Activated CD4-positive, alpha-beta T cell treated with anti-CD3 and anti-CD28 coated beads, Interleukin-2, amount 50 U/mL, for 4 hours (primary cell): ENCODE results near the gene ABHD12B.
"Not testable (repeated sequence)": the region's sequence is repeated elsewhere in the genome, so short reads cannot be mapped to it uniquely, and the experiment has no call there.

ENCODE experiments used
- DNase-seq, 2 experiments: peaks; one replicate each; pipeline ENCODE4 v3.0.0-alpha.2; 2020

Gene ABHD12B

DNA sequence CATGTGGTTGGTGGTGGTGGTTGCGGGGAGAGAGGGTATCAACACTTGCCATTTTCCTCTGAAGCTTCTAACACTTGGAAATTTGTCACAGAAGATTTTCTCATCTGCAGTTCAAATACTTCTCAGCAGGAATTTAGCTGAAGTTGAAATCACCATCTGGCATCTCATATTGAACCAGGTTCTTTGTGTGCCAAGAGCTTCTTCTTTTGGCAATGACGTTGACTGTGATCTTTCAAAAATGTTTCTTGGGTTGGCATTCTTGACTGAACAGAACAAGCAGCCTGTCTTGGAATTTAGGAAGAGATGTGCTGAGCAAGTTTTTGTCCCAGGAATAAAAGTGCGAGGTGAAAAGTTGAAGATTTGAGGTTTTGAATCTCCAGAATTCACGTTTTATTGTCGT lies 32.2 kb upstream of the ABHD12B start:
- no peak for DNase-seq

DNA sequence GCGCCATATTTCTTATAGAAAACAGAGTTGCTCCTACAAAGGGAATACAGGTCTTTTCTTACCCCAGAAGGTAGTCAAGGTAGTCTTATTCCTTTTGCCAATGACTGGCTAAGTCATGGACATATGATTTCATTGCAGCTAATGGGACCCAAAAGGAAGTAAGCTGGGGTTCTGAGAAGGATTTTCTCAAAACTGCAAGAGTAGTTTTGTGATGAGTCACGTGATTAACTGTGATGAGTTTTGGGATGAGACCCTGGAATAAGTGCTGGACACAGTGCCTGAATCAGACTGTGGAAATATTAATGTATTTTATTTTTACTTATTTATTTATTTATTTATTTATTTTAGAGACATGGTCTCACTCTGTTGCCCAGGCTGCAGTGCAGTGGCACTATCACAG lies 27.5 kb upstream of the ABHD12B start:
- no peak for DNase-seq

DNA sequence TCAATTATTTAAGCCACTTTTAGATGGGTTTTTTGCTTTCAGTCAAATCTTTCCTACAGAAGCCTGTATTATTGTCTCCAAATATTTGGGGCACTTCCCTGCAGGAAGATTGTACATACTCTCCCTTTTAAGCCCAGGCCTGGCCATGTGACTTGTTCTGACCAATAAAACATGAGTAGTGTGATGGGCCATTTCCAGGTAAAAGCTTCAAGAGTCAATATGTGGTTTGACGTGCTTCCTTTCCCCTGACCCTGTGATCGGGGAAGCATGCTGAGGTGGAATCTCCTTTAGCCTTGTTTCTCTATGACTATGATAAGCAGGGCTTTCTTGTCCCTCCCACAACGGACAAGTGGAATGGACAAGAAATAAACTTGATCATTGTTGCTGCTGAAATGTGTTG lies 26.7 kb upstream of the ABHD12B start:
- no peak for DNase-seq

DNA sequence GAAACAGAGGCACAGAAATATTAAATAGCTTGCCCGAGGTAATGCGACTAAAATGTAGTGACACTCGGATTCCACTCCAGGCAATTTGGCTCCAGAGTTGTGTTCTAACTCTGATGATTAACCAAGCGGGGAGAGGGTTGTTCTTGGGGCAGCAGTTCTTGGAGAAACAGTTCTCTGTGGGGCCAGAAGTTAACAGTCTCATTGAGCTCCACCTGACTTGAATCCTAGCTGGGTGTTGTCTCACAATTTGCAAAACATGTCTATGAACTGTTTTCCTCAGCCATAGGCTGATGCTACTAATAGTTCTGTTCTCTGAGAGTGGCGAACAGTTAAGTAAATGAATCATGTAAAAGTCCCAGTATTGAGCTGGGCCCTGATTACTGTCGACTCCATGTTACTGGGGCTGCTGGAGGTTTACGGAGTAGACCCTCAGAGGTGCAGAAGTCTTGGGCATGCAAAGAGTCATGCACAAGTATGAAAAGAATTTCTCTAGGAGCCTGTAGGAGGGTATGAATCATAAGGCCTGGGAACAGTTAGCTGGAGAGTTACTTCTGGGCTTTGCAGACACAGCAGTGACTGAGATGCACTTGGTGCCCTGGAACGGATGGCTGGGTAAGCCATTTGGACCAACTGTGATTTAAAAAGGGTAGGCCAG lies 25.5 kb upstream of the ABHD12B start:
- DNase-seq: no peak

DNA sequence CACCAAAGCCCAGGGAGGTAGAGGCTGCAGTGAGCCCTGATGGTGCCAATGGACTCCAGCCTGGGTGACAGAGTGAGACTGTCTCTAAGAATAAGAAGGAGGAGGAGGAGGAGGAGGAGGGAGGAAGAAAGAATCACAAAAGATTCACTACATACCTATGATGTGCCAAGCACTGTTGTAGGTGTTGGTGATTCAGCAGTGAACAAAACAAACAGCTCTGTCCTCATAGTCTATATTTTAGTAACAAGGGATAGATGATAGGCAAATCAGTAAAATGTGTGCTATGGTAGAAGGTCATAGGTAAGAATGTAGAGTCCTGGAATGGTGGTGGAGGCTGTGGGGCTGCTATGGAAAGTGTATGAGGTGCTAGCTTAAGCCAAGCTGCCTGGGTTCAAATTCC lies 18.0 kb upstream of the ABHD12B start:
- no peak for DNase-seq

DNA sequence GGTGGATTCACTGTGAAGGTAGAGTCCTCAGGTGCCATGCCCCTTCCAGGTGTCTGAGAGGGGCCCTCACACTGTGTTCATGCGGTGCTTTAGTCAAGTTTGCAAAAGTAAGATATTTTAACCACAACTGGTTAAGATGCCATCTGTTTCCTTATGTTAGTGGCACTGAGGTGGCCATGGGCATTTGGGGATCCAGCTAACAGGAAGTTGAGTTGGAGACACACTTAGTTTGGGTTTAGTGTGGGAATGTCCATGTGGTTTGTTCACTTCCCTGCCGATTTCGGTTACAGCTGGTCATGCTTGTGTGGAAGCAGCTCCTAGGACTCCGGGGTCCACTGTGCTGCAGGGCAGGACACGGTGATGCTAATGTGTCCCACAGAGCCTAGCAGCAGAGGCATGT lies 17.3 kb upstream of the ABHD12B start:
- DNase-seq: no peak

DNA sequence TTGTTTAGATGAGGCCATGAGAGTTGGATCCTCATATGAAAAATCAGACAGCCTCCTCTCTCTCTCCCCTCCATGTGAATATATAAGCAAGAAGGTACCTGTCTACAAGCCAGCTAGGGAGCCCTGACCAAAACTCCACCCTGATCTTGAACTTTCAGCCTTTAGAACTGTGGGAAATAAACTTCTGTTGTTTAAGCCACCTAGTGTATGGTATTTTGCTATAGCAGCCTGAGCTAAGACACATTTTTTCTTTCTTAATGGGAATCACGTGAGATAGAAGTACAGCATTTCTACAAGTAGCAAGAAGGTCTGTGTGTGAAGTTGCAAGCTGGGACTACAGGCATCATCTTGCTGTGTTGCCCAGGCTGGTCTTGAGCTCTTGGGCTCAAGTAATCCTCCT lies 16.3 kb upstream of the ABHD12B start:
- no peak for DNase-seq

DNA sequence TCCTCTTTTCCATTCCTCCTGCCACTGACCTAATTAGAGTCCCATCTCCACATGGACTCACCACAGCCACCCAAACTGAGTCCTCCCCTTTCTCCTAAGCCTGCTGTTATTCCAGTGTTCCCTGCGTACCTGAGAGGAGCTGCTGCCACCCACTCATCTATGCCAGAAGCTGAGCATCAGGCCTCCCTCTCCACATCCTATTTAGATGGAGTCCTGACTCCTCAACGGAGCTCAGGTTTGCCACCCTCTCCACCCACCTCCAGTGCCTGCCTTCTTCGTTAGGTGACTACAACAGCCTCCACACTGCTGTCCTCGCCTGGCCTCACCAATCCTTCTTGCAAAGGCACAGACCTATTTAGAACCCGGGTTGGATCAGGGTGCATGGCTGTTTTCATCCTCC lies 15.2 kb upstream of the ABHD12B start:
- DNase-seq: no peak

DNA sequence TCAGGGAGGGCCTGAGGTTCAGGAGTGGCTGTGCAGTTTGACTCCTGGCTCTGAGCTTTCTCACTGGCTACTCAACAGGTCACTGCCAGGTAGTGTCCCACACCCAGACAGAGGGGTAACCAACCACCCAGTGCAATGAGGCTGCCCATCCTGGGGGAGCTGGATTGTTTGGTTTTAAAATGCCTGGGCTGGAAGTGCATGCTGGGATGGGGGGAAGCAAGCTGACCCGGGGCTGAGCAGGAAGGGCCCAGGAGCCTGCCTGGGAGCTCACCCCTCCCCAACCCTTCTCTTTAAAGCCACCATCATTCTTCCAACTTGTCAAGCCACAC lies 12.6 kb upstream of the ABHD12B start:
- DNase-seq: no peak

DNA sequence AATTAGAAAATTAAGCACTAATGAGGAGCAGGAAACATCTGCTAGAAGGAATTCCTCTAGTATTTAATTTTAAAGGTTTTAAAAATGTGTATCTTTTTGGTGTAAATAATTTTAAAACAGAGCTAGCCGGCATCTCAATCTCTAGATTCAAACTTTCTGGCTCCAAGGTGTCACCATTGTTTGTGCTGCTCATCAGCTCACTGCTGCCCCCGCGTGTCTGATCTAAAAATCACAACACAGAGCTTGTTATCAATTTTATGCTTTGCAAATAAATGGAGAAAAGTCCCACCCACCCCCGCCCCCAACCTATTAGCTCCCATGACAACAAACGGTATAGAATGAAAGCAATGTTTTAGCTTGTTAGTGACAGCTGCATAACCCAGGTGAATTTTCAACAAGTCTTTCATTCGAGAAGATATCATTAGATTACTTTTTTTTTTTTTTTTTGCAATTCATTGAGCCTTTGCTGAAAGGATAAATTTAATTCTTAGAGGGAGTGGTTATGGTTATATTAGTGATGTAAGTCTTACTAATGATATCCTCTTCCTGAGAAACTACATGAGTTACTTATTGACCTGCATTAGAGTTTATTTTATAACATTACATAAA lies 11.3 kb upstream of the ABHD12B start:
- DNase-seq: peak; percentile 90 to 94

DNA sequence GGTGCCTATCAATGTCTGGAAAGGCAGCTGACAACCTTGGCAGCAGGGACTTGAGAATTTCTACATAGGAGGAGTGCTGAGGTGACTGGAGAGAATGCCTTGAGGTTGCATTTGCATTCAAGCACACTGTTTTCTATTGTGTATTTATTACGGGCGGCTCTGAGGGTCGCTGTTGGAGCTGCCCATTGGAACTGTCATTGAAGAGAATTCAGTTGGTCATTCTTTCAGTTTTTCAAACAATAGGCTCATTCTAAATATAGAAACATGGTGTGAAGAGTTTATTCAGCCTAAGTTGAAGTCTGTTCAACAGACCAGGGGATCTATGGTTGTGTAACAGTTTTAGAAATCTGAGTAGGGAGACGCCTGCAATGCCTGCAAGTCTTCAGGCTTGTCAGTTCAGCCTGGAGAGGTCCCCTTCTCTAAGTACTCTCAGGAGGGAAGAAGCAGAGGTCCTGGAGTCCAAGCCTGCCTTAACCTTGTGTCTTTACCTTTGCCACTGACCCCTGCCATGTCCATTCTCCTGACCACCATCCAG lies 9.8 kb upstream of the ABHD12B start:
- no peak for DNase-seq

DNA sequence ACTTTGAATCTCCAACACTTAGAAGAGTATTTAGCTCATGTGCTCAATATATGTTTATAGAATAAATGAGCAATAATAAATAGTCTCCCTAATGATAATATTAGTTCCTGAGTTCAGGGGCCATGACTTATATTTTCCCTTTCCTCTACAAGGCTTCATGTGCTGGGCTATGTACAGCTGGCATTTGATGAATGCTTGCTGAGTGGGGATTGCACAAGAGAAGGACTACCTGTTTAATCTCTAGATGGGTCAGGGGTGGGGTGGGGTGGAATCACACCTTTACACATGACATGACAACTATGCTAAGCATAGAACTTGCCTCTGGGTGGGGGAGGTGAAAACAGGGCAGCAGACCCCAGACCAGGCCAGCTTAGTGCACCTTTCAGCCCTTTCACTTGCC lies 7.6 kb upstream of the ABHD12B start:
- no peak for DNase-seq

DNA sequence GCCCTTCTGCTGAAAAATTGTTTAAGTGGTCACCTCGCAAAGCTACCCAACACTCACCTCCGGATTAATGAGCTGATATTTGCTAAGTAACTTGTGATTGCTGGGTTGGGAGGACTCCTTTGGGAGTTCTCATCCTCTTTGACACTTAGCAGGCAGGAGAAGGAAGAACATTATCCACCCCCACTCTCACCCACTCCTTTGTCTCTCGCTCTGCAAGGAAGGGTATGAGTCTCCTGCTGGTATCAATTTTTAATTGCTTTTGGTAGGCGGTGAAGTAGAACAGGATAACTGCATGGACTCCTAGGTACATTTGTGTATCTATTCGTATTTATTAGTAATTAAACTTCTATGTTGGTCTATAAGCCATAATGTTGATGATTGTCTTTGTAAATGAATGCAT lies 6.9 kb upstream of the ABHD12B start:
- no peak for DNase-seq

DNA sequence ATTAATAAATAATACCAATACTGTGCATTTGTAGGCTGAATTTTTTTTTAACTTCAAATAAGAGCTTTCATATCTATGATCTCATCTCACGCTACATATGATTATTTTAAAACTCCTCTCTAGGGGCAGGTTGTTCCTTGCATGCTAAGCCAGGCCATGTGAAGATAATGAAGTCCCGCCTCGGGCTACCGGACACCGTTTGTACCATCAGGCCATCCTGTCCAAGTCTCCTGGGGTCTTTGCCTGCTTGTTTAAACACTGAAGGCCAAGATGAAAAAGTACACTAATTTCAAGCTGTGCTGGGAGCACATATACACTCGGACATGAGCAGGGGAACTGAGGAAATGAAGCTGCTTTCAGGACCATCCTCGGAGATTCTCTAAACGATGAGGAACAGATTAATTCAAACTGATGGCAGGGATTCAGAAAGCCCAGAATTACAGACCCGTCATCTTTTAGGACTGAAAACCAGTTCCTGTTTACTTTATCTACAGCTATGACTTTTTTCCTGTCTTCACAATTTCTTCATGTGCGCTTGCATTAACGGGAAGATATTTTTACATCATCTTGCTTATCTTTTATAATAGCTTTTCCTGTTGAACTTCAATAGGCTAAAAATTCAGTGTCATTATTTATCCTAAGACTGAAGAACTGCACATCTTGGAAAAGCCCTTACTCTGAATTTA lies 6.3 kb upstream of the ABHD12B start:
- no peak for DNase-seq

DNA sequence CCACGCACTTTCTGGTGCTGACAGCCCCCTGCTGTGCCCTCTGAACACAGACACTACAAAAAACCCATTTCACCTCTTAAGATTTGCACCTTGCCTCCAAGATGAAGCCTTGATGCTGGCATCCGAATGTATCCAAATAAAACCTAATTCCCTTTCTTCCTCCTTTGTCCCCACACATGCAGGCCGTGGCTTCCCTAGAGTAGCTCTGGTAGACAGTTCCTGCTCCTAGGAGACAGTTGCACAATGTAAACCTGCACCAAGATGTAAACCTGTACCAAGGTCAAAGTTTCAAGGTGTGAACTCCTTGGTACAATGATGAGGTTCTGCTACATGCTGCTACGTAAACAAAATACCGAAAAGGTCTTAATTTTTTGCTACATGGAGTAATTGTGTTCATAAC lies 625 bp upstream of the ABHD12B start:
- no peak for DNase-seq

DNA sequence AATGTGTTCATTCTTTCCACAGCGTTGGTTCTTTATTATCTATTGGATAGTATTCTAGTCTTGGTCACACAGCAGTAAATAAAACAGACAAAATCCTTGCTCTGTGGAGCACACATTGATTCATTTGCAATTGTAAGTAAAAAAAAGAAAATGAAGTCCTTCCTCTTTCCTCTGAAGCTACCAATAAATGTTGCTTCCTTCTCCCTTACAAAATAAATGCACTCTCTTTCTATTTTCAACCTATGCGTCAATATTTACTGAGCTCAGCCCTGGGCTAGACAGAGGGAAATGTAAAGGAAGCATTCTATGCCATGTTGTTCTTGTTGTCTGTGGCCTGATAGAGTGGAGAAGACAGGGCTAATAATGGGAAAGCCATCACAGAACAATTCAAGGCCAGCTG lies 2.9 kb downstream of the ABHD12B start:
- DNase-seq: no peak

DNA sequence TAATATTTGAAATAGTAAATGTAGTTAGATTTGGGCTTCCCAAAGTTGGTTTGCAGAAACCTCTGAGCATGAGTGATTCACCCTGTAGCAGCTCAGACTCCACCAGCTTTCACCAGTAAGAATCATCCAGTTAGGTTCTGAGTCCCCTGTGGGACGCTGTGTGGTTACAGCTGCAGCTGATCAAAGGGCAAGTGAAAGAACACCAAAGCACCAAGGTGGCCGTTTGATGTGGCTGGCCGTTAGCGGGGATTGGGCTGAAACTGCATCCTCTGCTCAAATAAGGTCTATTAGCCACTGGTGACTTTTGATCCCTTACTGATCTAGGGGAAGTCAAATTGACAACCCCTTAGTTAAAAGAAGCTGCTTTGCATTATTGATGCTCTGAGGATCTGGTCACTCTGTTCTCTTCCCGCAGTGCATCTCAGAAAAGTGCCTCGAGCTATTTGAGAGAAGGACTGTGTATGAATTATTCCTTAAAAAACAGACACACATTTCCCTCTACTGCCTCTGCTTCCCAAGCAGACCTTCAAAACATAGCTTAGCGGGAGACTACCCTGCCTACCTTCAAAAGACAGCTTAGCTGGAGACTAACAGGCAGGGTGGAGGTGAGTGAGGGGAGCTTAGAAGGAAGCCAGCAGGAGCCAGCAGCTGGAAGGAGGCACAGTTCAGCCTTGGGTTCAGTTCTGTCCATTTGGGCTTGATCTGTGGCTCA lies 3.7 kb downstream of the ABHD12B start:
- peak; percentile 33 for DNase-seq

DNA sequence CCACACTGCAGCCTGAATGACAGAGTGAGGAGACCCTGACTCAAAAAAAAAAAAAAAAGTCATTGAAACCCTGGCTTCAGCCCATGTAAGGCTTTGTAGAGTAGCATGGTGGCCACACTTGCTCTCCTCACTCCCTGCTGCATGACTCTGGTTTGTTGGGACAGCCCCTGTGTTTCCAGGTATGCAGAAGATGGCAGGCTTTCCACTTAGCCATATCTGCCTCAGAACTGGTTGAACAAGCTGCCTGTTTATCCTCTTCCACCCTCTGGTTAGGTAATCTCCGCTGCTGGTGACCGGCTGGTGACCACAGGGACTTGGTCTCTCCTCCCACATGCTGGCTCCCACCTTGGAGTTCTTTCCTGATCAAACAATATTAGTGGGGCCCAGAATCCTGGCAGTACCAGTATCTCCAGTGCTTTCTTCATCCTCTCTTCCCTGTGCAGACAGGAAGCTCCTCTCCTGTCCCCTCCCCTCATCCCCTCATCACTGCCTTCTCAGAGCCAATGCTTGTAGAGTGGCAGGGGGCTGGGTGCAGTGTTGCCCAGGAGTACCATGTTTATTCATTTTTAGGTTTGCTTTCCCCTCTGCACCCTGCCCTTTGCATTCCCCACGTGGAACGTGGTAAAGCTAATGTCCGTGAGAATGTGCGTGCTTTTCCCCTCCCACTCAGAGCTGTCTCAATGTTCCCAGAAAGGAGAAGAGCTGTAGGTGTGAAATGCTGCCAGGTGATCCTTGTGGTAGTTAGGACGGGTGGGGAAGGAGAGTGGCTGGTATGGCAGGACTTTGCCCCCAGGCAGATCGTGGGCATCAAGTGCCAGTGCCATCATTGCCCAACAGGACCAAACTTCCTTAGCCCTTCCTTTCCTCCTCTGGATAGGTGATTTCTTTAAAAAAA lies 11.3 kb downstream of the ABHD12B start:
- DNase-seq: no peak

DNA sequence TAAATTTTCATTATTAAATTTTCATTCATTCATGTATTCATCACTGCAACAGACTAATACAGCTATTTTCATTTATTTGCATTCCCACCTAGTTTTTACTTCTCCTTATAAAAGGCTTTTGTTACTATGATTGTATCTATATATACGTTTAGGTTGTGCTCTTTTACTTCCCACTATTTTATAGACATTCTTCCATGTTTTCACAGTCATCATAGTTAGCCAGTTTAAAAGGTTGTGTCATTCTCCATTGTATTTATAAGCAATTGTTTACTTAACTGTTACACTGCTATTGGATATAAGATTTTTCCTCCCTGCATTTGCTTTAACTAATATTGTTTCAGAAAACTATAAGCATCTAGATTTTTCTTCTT lies 12.0 kb downstream of the ABHD12B start:
- no peak for DNase-seq

DNA sequence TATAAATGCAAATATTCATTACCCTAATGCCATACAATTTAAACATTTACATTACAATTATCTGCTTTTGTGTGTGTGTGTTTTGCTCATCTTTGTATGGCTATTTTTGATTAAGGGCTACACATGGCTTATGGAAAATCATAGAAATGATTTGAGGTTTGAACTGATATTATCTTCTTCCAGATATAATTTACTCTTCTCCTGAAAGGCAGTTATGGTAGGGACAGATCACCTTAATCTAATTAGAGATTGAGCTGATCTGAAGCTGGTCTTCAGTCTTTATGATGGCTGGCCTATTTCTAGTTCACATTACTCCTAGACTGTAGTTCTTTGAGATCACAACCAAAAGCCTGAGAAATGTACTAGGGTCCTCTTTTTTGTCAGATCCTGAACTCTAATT lies 15.6 kb downstream of the ABHD12B start:
- DNase-seq: no peak

DNA sequence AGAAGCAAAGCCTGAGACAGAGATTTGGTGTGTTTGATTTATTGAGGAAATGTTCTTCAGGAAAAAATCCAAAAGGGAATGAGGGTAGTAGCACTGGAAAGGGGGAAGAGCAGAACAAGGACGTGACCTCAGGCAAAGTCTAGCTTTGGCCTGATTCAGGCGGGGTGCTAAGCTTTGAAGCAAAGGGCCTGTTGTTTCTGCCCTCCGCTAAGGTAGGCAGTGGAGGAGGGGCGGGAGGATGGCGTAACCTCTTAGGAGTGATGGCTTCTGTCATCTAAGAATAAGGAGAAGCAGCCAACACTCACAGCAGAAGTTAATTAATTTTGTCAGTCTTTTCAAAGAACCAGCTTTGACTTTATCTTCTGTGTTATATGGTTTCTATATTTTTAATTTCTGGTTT lies 20.4 kb downstream of the ABHD12B start:
- no peak for DNase-seq

DNA sequence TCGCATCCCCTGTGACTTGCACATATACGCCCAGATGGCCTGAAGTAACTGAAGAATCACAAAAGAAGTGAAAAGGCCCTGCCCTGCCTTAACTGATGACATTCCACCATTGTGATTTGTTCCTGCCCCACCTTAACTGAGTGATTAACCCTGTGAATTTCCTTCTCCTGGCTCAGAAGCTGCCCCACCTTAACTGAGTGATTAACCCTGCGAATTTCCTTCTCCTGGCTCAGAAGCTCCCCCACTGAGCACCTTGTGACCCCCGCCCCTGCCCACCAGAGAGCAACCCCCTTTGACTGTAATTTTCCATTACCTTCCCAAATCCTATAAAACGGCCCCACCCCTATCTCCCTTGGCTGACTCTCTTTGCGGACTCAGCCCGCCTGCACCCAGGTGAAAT lies 24.6 kb downstream of the ABHD12B start:
- DNase-seq: not testable (repeated sequence)

DNA sequence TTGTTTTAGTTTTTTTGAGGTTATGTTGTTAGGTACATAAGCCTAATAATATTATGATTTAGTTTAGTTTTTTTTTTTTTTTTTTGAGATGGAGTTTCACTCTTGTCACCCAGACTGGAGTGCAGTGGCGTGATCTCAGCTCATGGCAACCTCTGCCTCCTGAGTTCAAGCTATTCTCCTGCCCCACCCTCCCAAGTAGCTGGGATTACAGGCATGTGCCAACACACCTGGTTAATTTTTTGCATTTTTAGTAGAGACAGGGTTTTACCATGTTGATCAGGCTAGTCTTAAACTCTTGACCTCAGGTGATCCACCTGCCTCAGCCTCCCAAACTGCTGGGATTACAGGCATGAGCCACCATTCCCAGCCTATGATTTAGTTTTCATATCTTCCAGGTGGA lies 25.2 kb downstream of the ABHD12B start:
- not testable (repeated sequence) for DNase-seq
